SK-N-SH treated with all-trans-retinoic acid at 6 μM for 48 hours (cell line): ENCODE measurements around the gene NCK2.

ENCODE experiments used
- OSR1 ChIP-seq: fragments of 250-450 bp; sonication (Bioruptor Pico); IDR thresholded peaks from 2 replicates; pipeline ENCODE4 v1.8.0; 2022; ENCODE audit warnings: moderate library complexity, mild to moderate bottlenecking, inconsistent platforms
- PATZ1 ChIP-seq: fragments of 250-450 bp; sonication (Bioruptor Pico); IDR thresholded peaks from 2 replicates; pipeline ENCODE4 v1.8.0; 2020; ENCODE audit warnings: mild to moderate bottlenecking, moderate library complexity, borderline replicate concordance
- SNAI2 ChIP-seq: fragments of 250-450 bp; sonication (Bioruptor Pico); IDR thresholded peaks from 2 replicates; pipeline ENCODE4 v1.5.0; 2020; ENCODE audit warnings: mild to moderate bottlenecking, moderate library complexity
- TOX ChIP-seq: fragments of 250-450 bp; sonication (Bioruptor Pico); IDR thresholded peaks from 2 replicates; pipeline ENCODE4 v1.8.0; 2021; ENCODE audit warnings: mild to moderate bottlenecking, moderate library complexity, borderline replicate concordance
- ZNF70 ChIP-seq: fragments of 450-650 bp; formaldehyde crosslinking; IDR thresholded peaks from 2 replicates; pipeline ENCODE4 v1.5.0; 2020; ENCODE audit warnings: mild to moderate bottlenecking, moderate library complexity

GRCh38 chr2:105906481-105906880 is 161.8 kb downstream of the NCK2 start:
- TF ChIP-seq TOX (CRISPR knock-in tag) (no peak), SNAI2 (CRISPR knock-in tag) (no peak), OSR1 (CRISPR knock-in tag) (no peak), PATZ1 (no peak), ZNF70 (no peak)
